DND-41 (cell line): ENCODE data around the gene CPEB2.

Source experiments
- ATAC-seq: fragments of 200-7000 bp; cut with Tn5 transposase; 3 replicates; pipeline ENCODE4 v1.9.1; 2021; ENCODE audit warnings: low read depth; ENCODE audit not compliant: insufficient read depth
- DNase-seq: peaks from one replicate; pipeline ENCODE4 v3.0.0-alpha.2; 2020
- H2AFZ ChIP-seq: 2 replicates; pipeline ENCODE4 v1.6.0; 2012; ENCODE audit warnings: low read depth, low read length
- H3K27ac ChIP-seq: 2 replicates; pipeline ENCODE4 v1.5.1; 2012; ENCODE audit warnings: low read length, inconsistent platforms
- H3K27me3 ChIP-seq: fragments of 200-600 bp; sonication (generic); 2 replicates; pipeline ENCODE4 v1.6.0; 2012; ENCODE audit warnings: low read length, mild to moderate bottlenecking, inconsistent platforms; ENCODE audit not compliant: insufficient read depth, poor library complexity
- H3K36me3 ChIP-seq: 2 replicates; pipeline ENCODE4 v1.5.1; 2012; ENCODE audit warnings: low read length, inconsistent platforms; ENCODE audit not compliant: insufficient read depth
- H3K4me1 ChIP-seq: 2 replicates; pipeline ENCODE4 v1.5.1; 2012; ENCODE audit warnings: mild to moderate bottlenecking, low read length; ENCODE audit not compliant: insufficient read depth
- H3K4me2 ChIP-seq: 2 replicates; pipeline ENCODE4 v1.6.0; 2012; ENCODE audit warnings: mild to moderate bottlenecking, moderate library complexity, low read length, inconsistent platforms; ENCODE audit not compliant: insufficient read depth
- H3K4me3 ChIP-seq, 2 experiments: fragments of 200-600 bp in 1 of 2; shearing (Covaris generic) in 1 of 2; 2 replicates each; pipeline ENCODE4 v1.5.1; 2012 to 2016; ENCODE audit warnings: inconsistent platforms in 2 of 2, low read length in 2 of 2, mild to moderate bottlenecking in 2 of 2, low read depth in 1 of 2, moderate library complexity in 1 of 2
- H3K79me2 ChIP-seq: 2 replicates; pipeline ENCODE4 v1.6.0; 2012; ENCODE audit warnings: low read length, inconsistent platforms; ENCODE audit not compliant: insufficient read depth
- H3K9ac ChIP-seq: 2 replicates; pipeline ENCODE4 v1.6.0; 2012; ENCODE audit warnings: low read depth, mild to moderate bottlenecking, inconsistent platforms, low read length, moderate library complexity
- H3K9me3 ChIP-seq: 2 replicates; pipeline ENCODE4 v1.5.1; 2012; ENCODE audit warnings: low read length, moderate library complexity, mild to moderate bottlenecking, inconsistent platforms; ENCODE audit not compliant: insufficient read depth, severe bottlenecking
- H4K20me1 ChIP-seq: 2 replicates; pipeline ENCODE4 v1.6.0; 2012; ENCODE audit warnings: low read length; ENCODE audit not compliant: insufficient read depth
- CTCF ChIP-seq: IDR thresholded peaks from 2 replicates; pipeline ENCODE4 v1.5.1; 2012; ENCODE audit warnings: borderline replicate concordance, low read length, moderate library complexity, mild to moderate bottlenecking; ENCODE audit not compliant: poor library complexity, severe bottlenecking; ENCODE audit errors: extremely low read depth
- EZH2 ChIP-seq: IDR thresholded peaks from 3 replicates; pipeline ENCODE4 v1.6.1; 2012; ENCODE audit warnings: borderline replicate concordance, low read depth, mild to moderate bottlenecking, moderate library complexity, low read length, inconsistent platforms; ENCODE audit not compliant: severe bottlenecking

The CPEB2 gene

GRCh38 chr4:15020502-15021286 is 18.4 kb downstream of the CPEB2 start:
- no peaks in the 10 kb centered on the region for H3K27me3 ChIP-seq
- no peak for TF ChIP-seq CTCF
- no peak for TF ChIP-seq EZH2
- no peak overlapping the region for H3K9ac ChIP-seq
- no peak overlapping the region for H3K27ac ChIP-seq
- no peaks in the 10 kb centered on the region for H3K9me3 ChIP-seq
- ATAC-seq (no peak), DNase-seq (no peak)
- no peaks in the 10 kb centered on the region for H4K20me1 ChIP-seq
- no peak overlapping the region for H2AFZ ChIP-seq
- no peak overlapping the region for H3K4me2 ChIP-seq
- H3K4me1 ChIP-seq = no peaks in the 10 kb centered on the region
- H3K4me3 ChIP-seq = no peak overlapping the region
- no peaks in the 10 kb centered on the region for H3K36me3 ChIP-seq
- no peaks in the 10 kb centered on the region for H3K79me2 ChIP-seq

- no peak for TF ChIP-seq CTCF
- no peak for TF ChIP-seq EZH2
- no peak overlapping the region for H3K4me3 ChIP-seq
- H3K4me1 ChIP-seq = no peaks in the 10 kb centered on the region
- no peak overlapping the region for H2AFZ ChIP-seq
- H3K4me2 ChIP-seq = no peak overlapping the region
- ATAC-seq (no peak), DNase-seq (no peak)
- H3K27me3 ChIP-seq = no peaks in the 10 kb centered on the region
- H3K9ac ChIP-seq = no peak overlapping the region
- no peaks in the 10 kb centered on the region for H3K36me3 ChIP-seq
- H4K20me1 ChIP-seq = no peaks in the 10 kb centered on the region
- H3K9me3 ChIP-seq = no peaks in the 10 kb centered on the region
- H3K27ac ChIP-seq = no peak overlapping the region
- H3K79me2 ChIP-seq = no peaks in the 10 kb centered on the region
These were observed 19.0 kb downstream of the CPEB2 start for GRCh38 chr4:15021311-15021710.

GRCh38 chr4:15021946-15022345 is 19.7 kb downstream of the CPEB2 start:
- no peak for DNase-seq
- Histone ChIP-seq H2AFZ (no peak overlapping the region), H3K9ac (no peak overlapping the region), H3K79me2 (no peaks in the 10 kb centered on the region), H3K27ac (no peak overlapping the region), H3K36me3 (no peaks in the 10 kb centered on the region), H3K4me2 (no peak overlapping the region), H4K20me1 (no peaks in the 10 kb centered on the region), H3K4me1 (no peaks in the 10 kb centered on the region), H3K4me3 (no peak overlapping the region), H3K27me3 (no peaks in the 10 kb centered on the region), H3K9me3 (no peaks in the 10 kb centered on the region)
- TF ChIP-seq EZH2 = no peak
- TF ChIP-seq CTCF = no peak
- ATAC-seq = no peak
